Dendritic cell treated with granulocyte-macrophage colony-stimulating factor and Interleukin-4, amounts not matched to agents 40 ng/mL and 50 ng/mL, for 4 days (primary cell): ENCODE results near the gene EEF1A2.

Experiments used
- H3K27ac Mint-ChIP-seq: one replicate; pipeline ENCODE4 v1.8.0; 2022; ENCODE audit warnings: mild to moderate bottlenecking, mixed read lengths
- H3K27me3 Mint-ChIP-seq: one replicate; pipeline ENCODE4 v1.8.0; 2022; ENCODE audit warnings: mild to moderate bottlenecking, mixed read lengths
- H3K36me3 Mint-ChIP-seq: one replicate; pipeline ENCODE4 v1.8.0; 2022; ENCODE audit warnings: low read depth, mixed read lengths
- H3K4me1 Mint-ChIP-seq: one replicate; pipeline ENCODE4 v1.8.0; 2022; ENCODE audit warnings: low read depth, mixed read lengths
- H3K4me3 Mint-ChIP-seq: one replicate; pipeline ENCODE4 v1.8.0; 2022; ENCODE audit warnings: mild to moderate bottlenecking, moderate library complexity, mixed read lengths
- H3K9me3 Mint-ChIP-seq: one replicate; pipeline ENCODE4 v1.8.0; 2022; ENCODE audit warnings: mixed read lengths
- intact Hi-C: fragments of 100-400 bp; cut with micrococcal nuclease; formaldehyde crosslinking; loops from one replicate; pipeline ENCODE4 v1.15.0; 2022

Gene EEF1A2

DNA sequence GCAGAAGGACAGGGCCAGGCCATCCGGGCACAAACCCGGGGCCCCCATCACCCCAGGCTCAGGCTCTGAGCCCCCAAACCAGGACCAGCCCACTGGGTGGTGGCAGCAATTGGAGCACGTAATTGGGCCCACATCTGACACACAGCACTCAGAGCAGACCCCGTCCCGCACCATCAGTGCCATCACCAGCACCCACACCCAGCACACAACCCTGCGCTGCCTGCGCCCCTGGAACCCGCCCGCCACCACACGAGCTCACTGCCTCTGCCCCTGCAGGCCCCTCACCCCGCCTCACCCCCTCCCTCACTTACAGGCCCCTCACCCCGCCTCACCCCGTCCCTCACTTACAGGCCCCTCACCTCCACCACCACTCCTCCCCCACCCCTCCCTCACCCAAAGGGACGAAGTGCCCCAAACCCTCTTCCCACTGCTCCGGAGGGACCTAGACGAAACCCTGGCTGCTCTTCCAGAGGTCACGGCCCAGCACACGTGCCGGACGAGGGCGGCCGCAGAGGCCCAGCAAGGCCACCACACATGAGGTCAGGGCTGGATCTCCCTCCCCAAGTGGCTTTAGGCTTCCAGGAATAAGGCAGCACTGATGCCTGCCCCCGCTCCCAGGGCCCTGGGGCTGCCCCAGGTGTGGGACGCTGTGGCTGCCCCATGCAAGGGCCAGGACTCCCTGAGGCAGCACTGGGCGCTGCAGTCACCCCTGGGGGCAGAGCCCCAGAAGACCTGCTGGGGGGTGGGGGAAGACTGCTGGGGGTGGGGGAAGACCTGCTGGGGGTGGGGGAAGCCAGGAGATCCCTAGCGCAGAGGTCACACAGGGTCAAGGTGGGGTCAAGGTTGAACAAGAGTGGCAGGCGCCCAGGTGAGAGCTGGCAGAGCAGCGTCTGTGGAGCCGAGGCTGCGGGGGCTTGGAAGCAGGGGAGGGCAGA, 48.8 kb downstream of the EEF1A2 start:
- no peak overlapping the region for H3K27ac Mint-ChIP-seq
- no peaks in the 10 kb centered on the region for H3K9me3 Mint-ChIP-seq
- no peaks in the 10 kb centered on the region for H3K4me1 Mint-ChIP-seq
- H3K27me3 Mint-ChIP-seq: peaks cover 38% of the 10 kb centered on the region
- H3K4me3 Mint-ChIP-seq: no peak overlapping the region
- intact Hi-C loops: no loop called here
- H3K36me3 Mint-ChIP-seq: no peaks in the 10 kb centered on the region

DNA sequence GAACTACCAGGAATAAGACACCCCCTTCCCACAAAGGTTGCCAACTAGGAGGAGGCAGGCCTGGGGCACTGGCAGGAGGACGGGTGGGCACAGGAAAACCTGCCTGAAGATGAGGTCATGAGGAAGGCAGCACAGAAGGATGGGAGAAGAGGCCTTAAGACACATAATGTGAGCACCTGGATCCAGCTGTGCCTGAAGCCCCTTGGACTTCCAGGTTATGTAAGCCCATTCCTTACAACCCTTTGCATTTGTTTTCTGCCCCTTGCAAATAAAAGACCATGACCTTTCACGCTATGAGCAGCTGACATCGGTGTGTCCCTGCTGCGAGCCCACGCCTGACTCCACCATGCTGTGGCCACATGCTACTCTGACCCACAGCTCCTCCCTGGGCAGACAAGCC, 49.9 kb downstream of the EEF1A2 start:
- no peaks in the 10 kb centered on the region for H3K9me3 Mint-ChIP-seq
- intact Hi-C loops: no loop called here
- peaks cover 29% of the 10 kb centered on the region for H3K27me3 Mint-ChIP-seq
- no peak overlapping the region for H3K4me3 Mint-ChIP-seq
- H3K4me1 Mint-ChIP-seq: no peaks in the 10 kb centered on the region
- H3K36me3 Mint-ChIP-seq: no peaks in the 10 kb centered on the region
- no peak overlapping the region for H3K27ac Mint-ChIP-seq

DNA sequence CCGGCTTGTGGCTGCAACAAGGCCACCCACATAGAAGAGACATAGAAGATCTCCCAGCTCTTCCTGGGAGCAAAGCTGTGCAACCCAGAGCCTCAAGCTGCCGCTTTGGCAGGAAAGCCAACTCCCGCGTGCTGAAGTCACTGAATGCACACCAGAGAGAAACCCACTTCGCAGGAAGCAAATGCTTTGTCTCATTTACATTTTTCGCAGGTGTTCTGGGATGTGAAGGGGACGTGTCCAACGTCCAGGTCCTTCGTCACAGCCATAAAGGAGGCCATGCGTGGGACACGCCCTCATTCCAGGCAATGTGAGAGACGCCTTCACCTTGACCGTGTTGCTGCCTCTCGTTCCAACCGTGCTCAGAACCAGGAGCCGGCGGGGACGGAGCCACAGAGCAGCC, 50.9 kb downstream of the EEF1A2 start:
- no peaks in the 10 kb centered on the region for H3K4me1 Mint-ChIP-seq
- peaks cover 6% of the 10 kb centered on the region for H3K9me3 Mint-ChIP-seq
- peaks cover 19% of the 10 kb centered on the region for H3K27me3 Mint-ChIP-seq
- no peak overlapping the region for H3K27ac Mint-ChIP-seq
- no peak overlapping the region for H3K4me3 Mint-ChIP-seq
- no peaks in the 10 kb centered on the region for H3K36me3 Mint-ChIP-seq
- intact Hi-C loops: no loop called here

DNA sequence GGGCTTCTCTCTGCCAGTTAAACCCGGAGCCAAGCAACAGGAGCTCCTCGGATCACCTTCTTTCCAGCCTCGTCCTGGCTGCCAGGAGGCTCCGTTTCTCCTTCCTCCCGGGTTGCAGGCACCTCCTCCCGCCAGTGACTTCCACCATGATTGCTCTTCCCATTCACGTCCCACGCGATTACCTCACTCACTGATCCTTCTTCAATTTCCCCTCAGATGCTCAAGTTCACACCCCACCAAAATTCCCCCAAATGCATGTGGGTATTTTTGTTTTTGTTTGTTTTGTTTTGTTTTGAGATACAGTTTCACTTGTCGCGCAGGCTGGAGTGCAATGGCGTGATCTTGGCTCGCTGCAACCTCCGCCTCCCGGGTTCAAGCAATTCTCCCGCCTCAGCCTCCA, 51.6 kb downstream of the EEF1A2 start:
- Mint-ChIP-seq H3K27me3 (peaks cover 15% of the 10 kb centered on the region), H3K9me3 (peaks cover 13% of the 10 kb centered on the region), H3K36me3 (no peaks in the 10 kb centered on the region), H3K27ac (no peak overlapping the region), H3K4me3 (no peak overlapping the region), H3K4me1 (no peaks in the 10 kb centered on the region)
- intact Hi-C loops: no loop called here

DNA sequence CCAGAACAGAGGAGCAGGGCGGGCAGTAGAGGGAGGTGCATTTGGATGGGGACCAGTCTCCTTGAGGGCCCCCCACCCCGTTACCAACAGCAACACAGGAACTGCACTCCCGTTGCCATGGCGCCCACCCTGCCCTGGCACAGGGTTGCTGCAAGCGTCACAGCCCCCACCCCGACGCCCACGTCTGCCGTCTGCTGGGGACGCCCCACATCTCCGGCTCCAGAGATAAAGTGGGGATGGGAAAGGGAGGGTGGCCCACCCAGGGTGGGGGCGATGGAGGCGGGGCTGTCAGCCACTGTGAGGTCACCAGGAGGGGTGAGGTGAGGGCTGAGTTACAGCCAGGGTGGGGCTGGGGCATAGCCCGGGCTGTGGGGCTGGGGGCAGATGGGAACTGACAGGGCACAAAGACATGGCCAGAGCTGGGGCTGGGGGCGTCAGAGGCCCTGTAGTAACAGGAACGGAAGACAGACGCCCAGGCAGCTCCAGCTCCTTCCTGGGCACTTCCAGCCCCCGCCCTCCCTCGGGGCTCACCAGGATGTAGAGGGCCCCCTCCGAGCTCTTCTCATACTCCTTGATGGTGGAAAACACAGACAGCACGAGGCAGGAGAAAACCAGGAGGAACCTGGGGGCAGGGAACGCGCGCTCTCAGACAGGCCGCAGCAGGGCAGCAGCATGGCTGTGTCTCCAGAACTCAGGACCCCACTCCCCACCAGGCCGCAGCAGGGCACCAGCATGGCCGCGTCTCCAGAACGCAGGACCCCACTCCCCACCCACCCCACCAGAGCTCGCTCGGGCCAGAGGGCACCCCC, 52.5 kb downstream of the EEF1A2 start:
- H3K27me3 Mint-ChIP-seq: peaks cover 19% of the 10 kb centered on the region
- H3K4me1 Mint-ChIP-seq: peaks cover 2% of the 10 kb centered on the region
- no peak overlapping the region for H3K27ac Mint-ChIP-seq
- no peaks in the 10 kb centered on the region for H3K36me3 Mint-ChIP-seq
- intact Hi-C loops: no loop called here
- H3K4me3 Mint-ChIP-seq: no peak overlapping the region
- peaks cover 13% of the 10 kb centered on the region for H3K9me3 Mint-ChIP-seq

DNA sequence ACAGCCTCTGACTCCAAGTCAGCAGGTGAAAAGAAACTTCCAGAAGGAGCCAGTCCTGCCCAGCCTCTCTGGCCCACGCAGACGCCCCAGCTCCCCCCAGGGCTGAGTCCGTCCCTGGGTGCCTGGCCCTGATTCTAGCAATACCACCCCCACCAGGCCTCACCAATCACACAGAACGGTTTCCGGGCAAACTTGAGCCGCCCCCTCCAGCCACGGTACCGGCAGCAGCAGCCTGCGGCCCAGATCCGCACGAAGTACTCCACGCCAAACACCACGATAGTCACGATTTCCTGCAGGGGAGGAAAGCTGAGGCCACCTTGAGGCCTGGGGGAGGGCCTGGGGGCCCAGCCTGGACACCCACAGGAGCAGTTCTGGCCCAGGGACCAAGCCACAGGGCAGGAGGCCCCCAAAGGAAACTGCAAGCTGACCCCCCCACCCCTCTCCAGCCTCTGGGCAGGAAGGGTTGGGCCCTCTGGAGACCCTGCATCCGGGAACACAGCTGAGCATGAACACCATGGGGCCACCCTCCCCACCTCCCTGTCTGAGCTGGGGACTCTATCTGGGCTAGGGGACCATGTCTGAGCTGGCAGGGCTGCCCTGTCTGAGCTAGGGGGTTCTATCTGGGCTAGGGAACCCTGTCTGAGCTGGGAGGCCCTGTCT, 53.7 kb downstream of the EEF1A2 start:
- no peaks in the 10 kb centered on the region for H3K36me3 Mint-ChIP-seq
- H3K27me3 Mint-ChIP-seq: peaks cover 28% of the 10 kb centered on the region
- H3K27ac Mint-ChIP-seq: no peak overlapping the region
- no peak overlapping the region for H3K4me3 Mint-ChIP-seq
- peaks cover 13% of the 10 kb centered on the region for H3K9me3 Mint-ChIP-seq
- peaks cover 7% of the 10 kb centered on the region for H3K4me1 Mint-ChIP-seq
- intact Hi-C loops: no loop called here

DNA sequence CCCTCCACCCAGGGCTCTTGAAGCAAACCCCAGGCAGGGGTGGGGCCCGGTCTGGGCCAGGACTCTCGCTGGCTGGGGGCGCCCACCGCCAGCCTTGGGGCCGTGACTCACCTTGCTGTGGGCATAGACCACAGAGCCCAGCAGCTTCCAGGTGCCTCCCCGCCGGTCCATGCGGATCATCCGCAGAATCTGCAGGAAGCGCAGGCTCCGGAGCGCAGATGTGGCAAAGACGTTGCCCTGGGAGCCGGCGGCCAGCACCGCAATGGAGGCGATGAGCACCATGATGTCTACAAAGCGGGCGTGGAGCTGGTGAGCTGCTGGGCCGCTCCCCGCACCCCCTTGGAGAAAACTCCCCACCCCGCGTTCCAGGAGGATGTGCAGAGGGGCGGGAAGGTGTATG, 54.3 kb downstream of the EEF1A2 start:
- H3K27ac Mint-ChIP-seq: no peak overlapping the region
- peaks cover 13% of the 10 kb centered on the region for H3K9me3 Mint-ChIP-seq
- H3K4me1 Mint-ChIP-seq: peaks cover 7% of the 10 kb centered on the region
- intact Hi-C loops: no loop called here
- no peaks in the 10 kb centered on the region for H3K36me3 Mint-ChIP-seq
- H3K4me3 Mint-ChIP-seq: no peak overlapping the region
- H3K27me3 Mint-ChIP-seq: peaks cover 28% of the 10 kb centered on the region

DNA sequence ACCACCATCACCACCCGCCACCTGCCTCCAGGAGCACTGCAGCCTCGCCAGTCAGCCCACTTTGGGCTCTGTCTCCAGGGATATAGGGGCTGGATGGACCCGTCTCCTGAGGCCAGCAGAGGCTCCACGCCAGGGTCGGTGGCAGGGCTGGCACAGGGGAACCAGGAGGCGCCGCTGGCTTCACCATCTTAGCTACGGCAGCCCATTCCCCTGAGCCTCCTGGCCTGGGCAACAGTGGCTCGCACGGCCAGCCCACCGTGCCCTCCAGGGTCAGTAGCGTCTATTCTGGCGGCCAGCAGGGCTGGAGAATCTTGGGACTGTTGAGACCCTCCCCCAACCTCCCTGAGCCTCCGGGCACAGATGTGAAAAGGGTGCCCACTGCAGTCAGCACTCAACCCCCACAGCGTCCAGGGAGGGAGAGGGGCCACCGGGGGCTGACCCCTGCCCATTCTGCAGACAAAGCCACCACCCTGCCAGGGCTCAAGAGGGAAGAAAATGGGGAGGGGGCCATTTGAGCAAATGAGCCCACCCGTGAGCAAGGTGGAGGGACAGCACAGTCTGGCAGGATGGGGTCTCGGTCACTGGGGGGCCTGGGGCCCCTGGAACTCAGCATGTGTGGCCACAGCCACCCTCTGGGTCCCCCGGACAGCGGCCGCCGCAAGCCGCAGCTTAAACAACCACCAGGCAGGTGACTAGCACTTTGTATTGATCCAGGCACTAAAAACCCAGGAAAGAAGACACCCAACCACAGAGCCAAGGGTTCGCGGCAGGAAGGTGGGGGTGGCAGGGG, 55.1 kb downstream of the EEF1A2 start:
- intact Hi-C loops: no loop called here
- Mint-ChIP-seq H3K4me1 (peaks cover 7% of the 10 kb centered on the region), H3K27me3 (peaks cover 28% of the 10 kb centered on the region), H3K36me3 (no peaks in the 10 kb centered on the region), H3K27ac (no peak overlapping the region), H3K9me3 (peaks cover 13% of the 10 kb centered on the region), H3K4me3 (no peak overlapping the region)

DNA sequence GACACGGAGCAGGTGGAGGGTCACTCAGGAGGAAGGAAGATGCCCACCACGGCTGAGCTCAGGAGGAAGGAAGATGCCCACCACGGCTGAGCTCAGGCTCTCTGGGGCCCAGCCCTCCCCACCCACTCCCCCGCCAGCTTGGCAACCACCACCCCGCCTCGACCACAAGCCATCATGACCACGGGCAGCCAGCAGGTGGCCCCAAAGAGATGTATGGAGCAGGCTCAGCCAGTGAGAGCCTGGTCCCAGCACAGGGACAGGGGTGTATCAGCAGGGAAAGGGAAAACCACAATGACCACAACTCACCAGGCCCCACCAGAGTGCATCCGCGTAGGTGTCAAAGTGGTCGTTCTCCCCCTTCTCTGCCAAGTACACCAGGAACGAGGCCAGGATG, 56.8 kb downstream of the EEF1A2 start:
- H3K27ac Mint-ChIP-seq: no peak overlapping the region
- H3K27me3 Mint-ChIP-seq: peaks cover 28% of the 10 kb centered on the region
- H3K4me1 Mint-ChIP-seq: peaks cover 7% of the 10 kb centered on the region
- intact Hi-C loops: no loop called here
- no peaks in the 10 kb centered on the region for H3K36me3 Mint-ChIP-seq
- no peak overlapping the region for H3K4me3 Mint-ChIP-seq
- peaks cover 13% of the 10 kb centered on the region for H3K9me3 Mint-ChIP-seq

DNA sequence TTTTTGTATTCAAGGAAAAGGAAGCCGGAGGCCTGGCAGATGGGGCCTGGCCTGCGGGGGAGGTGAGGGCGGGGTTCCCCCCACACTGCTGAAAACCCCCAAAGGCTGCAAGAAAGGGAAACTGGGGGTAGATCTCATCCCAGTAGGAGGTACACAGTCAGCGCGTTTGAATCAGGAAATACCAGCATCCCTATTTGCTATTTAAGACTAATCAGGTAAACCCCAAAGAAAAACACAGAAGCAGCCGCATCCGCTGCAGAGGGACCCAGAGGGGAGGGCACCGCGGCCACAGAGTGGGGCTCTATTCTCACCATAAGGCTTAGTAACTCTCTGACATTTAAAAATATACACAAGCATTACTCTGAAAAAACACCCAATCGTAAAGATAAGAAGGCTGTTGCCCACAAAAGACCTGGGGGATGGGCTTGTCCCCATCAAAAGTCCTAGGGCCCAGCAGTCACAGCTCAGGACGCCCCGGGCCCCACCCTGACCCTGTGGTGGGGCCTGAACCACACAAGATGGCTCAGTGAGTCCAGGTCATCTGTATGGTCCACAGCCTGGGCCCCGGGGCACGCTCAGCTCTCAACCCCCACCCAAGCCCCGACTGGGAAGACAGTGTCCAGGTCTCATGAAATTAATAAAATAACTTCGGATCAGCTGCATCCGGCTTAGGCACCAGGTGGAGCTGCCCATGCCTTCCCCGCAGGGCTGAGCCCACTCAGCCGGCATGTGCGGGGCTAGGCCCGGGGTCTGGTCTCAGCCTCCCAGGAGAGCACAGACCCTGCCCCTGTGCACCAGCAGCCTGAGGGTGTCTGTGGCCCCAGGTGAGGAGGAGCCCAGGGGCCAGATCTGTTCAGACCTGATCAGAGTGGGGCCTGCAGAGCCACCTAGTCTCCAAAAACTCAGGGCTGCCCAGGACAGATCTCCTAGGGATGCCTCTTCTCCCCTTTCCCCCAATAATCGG, 57.5 kb downstream of the EEF1A2 start:
- Mint-ChIP-seq H3K27ac (no peak overlapping the region), H3K27me3 (peaks cover 28% of the 10 kb centered on the region), H3K4me3 (no peak overlapping the region), H3K9me3 (peaks cover 13% of the 10 kb centered on the region), H3K36me3 (no peaks in the 10 kb centered on the region), H3K4me1 (peaks cover 7% of the 10 kb centered on the region)
- intact Hi-C loops: no loop called here

DNA sequence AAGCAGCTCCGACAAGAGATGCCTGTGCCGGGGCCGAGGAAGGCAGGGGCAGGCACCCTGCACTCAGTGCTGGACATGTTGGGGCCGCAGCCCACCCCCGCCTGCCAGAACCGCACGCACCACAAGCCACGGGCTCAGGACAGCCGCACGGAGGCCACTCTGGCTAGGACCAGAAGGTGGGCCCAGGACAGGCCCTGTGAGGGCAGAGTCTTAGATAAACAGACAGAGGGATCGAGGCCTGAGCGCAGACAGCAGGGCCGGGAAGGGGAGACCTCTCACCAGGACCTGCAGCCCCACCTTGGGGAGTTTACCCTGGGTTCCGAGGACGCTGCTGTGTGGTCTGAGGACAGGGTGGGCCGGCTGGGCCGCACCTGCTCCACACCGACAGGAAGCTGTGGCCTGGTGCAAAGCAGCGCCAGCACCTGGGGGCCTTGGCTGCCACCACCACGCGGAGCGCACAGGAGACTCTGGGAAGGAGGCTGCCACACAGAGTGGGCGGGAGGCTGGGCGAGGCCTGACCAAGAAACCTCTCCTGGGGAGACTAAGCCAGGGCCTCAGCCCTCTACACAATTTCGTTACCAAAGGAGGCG, 58.4 kb downstream of the EEF1A2 start:
- Mint-ChIP-seq H3K4me3 (no peak overlapping the region), H3K27me3 (peaks cover 31% of the 10 kb centered on the region), H3K9me3 (peaks cover 13% of the 10 kb centered on the region), H3K4me1 (peaks cover 7% of the 10 kb centered on the region), H3K36me3 (no peaks in the 10 kb centered on the region), H3K27ac (no peak overlapping the region)
- intact Hi-C loops: no loop called here

DNA sequence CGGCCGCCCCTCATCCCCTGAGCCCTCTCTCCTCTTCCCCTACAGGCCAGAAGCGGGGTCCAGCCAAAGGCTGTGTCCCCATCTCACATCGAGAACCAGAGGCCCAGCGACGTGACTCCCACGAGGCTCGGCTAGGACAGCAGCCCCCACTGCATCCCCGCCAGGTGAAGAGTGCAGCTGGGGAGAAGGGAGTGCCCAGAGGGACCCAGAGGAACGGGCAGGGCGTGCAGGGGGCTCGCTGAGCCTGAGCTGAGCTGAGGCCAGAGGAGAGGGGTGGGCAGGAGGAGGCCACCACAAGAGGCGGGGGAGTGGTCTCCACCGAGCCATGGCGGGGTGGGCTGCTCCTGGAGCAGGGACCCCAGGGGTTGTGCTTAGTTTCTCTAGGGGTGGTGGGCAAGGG, 59.0 kb downstream of the EEF1A2 start:
- peaks cover 13% of the 10 kb centered on the region for H3K9me3 Mint-ChIP-seq
- no peak overlapping the region for H3K4me3 Mint-ChIP-seq
- peaks cover 30% of the 10 kb centered on the region for H3K27me3 Mint-ChIP-seq
- H3K36me3 Mint-ChIP-seq: no peaks in the 10 kb centered on the region
- H3K27ac Mint-ChIP-seq: no peak overlapping the region
- H3K4me1 Mint-ChIP-seq: peaks cover 8% of the 10 kb centered on the region
- intact Hi-C loops: loop anchor here (5.0 kb wide), 1 partner anchor 532 kb away; no protein-coding TSS in a partner anchor
